T-helper 9 cell (primary cell): Measurements from ENCODE around the gene RPL18.

Experiments used
- DNase-seq: peaks from one replicate; pipeline ENCODE4 v3.0.0-alpha.2; 2020

The RPL18 gene

DNA sequence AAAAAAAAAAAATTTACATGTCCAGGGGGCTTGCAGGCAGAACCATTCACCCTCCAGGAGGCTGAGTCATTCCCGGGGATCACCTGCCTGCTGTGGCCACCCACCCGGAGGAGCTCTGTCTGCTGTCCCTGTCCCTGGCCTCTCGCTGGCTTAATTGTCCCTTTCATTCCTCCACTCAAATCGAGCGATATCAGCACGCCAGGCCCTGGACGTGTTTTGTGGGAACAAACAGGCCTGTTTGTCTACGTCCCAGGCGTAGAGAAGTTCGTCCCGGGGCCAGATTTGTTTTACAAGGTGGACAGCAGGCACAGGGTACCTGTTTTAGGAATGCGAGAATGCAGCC is 45.8 kb downstream of the RPL18 start:
- DNase-seq = no peak

GRCh38 chr19:48571378-48572162 is 47.4 kb downstream of the RPL18 start:
- no peak for DNase-seq

- no peak for DNase-seq
These were observed 49.2 kb downstream of the RPL18 start for GRCh38 chr19:48569814-48570213.

DNA sequence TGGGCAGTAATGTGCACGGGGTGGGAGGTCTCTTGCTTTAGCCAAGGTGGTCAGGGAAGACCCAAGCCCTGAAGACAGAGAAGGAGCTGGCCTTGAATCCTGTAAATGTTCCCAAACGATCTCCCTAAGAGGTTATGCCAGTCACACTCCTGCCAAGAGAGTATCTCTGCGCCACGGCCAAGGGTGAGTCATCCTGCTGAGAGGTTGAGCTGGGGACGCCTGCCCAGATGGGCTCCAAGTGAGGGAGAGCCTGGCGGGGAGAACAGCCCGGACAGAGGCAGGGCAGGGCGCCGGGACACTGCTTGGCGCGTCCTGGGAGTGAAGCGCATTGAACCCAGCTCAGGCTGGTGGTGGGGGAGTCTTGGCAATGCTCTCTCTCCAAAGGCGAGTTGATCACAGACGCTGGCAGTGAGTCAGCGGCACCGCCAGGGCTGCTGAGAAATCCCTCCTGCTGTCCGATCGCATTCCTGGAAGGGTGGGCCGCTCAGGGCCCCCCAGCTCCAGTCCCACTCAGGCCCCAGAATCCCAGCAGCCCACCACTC is 50.6 kb downstream of the RPL18 start:
- no peak for DNase-seq
